Measurements from ENCODE around the gene RGS12.

RGS12 gene

DNA sequence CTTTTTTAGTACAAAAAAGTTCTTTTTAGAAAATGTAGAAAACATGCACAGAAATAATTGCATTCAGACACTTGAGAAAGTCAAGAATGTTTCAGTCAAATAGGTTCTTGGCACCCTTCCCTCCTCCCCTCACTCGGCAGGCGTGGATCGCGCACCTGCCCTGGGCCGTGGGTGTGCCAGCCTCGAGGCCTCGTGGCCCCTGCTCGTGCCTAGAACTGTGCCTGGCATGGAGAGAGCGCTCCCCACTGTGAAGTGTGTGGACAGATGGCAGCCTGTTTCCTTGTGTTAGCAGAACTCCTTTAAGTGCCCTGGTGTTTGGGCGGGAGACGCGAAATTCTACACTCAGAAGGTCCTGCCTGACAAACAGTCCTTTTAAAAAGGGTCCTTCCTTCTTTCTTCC lies 14.7 kb downstream of the RGS12 start:
- in situ Hi-C loops (cut with MboI; ENCODE audit: low sequenced_read_pairs): no loop called here

DNA sequence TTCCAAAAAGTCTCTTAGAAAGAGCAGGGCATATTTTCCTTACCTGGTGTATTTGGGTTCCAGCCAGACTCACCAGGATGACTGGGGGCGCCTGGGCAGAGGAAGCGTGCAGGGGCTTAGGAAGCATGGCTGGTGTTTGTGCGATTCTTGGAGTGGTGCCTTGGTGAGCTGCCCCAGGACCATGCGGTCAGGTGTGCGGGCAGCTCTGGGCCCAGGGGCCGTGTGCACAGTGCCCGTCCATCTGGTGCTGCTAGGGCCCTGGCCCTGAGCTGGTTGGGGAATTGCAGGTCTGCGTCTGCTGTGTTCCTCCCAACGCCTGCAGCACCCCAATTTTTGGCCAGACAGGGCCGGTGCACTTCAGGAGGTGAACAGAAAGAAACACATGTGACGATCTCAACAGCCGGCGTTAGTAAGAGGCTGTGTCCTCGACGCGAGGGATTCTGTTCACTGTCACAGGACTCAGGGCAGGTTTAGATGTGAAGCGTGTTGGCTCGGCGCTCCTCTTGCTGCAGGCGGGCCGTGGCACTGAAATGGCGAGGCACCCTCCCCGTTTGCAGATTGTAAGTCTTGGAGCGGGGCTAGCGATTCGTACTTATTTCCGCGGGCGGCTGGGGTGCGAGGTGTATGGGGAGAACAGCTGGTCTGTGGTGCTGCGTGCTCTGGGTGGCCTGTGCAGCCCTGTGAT lies 15.2 kb downstream of the RGS12 start:
- in situ Hi-C loops (cut with MboI; ENCODE audit: low sequenced_read_pairs): no loop called here

- in situ Hi-C loops (cut with MboI; ENCODE audit: low sequenced_read_pairs): no loop called here
Measured at GRCh38 chr4:3308691-3309090, 15.9 kb downstream of the RGS12 start.

- in situ Hi-C loops (cut with MboI; ENCODE audit: low sequenced_read_pairs): no loop called here
Measured at GRCh38 chr4:3310301-3311094, 17.7 kb downstream of the RGS12 start.

DNA sequence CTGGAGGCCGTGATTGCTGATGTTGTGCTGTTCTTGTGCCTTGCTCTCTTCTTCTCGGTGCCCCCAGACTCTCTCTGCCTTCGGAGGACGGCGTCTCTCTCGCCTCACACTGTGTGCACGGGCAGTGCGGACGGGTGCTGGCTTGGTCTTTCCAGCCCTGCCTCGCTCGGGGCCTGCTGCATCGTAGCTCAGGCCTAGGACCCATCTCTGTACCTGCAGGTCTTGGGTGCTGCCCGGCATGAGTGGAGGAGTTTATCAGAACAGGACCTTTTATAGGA lies 18.2 kb downstream of the RGS12 start:
- in situ Hi-C loops (cut with MboI; ENCODE audit: low sequenced_read_pairs): no loop called here

GRCh38 chr4:3311489-3312171 lies 18.8 kb downstream of the RGS12 start:
- in situ Hi-C loops (cut with MboI; ENCODE audit: low sequenced_read_pairs): no loop called here

- in situ Hi-C loops (cut with MboI; ENCODE audit: low sequenced_read_pairs): no loop called here
Measured at GRCh38 chr4:3312362-3312761, 19.5 kb downstream of the RGS12 start.

DNA sequence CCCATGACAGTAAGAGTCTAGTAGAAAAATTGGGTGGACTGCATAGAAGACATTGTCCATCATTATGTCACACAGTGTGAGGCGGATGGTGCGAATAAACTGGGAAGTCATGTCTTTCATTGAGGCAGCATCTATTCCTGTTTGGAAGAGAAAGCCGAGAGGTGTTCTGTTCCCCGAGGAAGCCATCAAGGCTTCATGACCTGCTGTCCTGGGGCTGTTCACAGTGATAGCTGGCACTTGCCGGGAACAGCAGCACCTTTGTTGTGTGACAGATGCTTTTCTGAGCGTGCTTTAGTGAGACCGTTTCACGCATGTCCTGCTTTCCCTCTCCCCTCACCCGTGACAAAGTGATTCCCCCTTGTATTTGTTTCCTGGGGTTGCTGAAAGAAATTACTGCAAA lies 20.3 kb downstream of the RGS12 start:
- in situ Hi-C loops (cut with MboI; ENCODE audit: low sequenced_read_pairs): no loop called here

- in situ Hi-C loops (cut with MboI; ENCODE audit: low sequenced_read_pairs): no loop called here
Measured at GRCh38 chr4:3313556-3314228, 20.9 kb downstream of the RGS12 start.

GRCh38 chr4:3314706-3315260 lies 22.0 kb downstream of the RGS12 start:
- in situ Hi-C loops (cut with MboI; ENCODE audit: low sequenced_read_pairs): no loop called here

DNA sequence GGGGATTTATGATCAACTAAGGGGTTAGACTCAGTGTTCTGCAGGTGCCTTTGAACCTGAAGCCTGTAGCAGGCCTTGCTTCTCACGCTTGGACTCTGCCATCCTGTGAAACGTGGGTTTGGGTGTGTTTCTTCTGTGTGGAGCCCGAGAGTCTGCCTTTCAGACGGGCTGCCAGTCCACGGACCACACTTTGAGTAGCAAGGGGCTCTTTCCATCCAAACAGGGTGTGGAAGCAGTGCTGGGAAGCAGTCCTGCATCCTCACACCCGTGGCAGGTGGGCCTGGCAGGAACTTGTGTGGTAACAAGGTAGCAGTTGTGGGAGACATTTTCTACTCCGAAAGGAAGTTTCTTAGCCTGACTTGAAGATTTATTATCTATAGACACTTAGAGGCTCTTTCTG lies 22.7 kb downstream of the RGS12 start:
- in situ Hi-C loops (cut with MboI; ENCODE audit: low sequenced_read_pairs): no loop called here

- in situ Hi-C loops (cut with MboI; ENCODE audit: low sequenced_read_pairs): no loop called here
Measured at GRCh38 chr4:3316146-3316545, 23.3 kb downstream of the RGS12 start.

GRCh38 chr4:3317011-3317655 lies 24.3 kb downstream of the RGS12 start:
- in situ Hi-C loops (cut with MboI; ENCODE audit: low sequenced_read_pairs): no loop called here

- in situ Hi-C loops (cut with MboI; ENCODE audit: low sequenced_read_pairs): no loop called here
Measured at GRCh38 chr4:3317656-3318211, 24.9 kb downstream of the RGS12 start.

GRCh38 chr4:3318561-3319021 lies 25.8 kb downstream of the RGS12 start:
- in situ Hi-C loops (cut with MboI; ENCODE audit: low sequenced_read_pairs): no loop called here

DNA sequence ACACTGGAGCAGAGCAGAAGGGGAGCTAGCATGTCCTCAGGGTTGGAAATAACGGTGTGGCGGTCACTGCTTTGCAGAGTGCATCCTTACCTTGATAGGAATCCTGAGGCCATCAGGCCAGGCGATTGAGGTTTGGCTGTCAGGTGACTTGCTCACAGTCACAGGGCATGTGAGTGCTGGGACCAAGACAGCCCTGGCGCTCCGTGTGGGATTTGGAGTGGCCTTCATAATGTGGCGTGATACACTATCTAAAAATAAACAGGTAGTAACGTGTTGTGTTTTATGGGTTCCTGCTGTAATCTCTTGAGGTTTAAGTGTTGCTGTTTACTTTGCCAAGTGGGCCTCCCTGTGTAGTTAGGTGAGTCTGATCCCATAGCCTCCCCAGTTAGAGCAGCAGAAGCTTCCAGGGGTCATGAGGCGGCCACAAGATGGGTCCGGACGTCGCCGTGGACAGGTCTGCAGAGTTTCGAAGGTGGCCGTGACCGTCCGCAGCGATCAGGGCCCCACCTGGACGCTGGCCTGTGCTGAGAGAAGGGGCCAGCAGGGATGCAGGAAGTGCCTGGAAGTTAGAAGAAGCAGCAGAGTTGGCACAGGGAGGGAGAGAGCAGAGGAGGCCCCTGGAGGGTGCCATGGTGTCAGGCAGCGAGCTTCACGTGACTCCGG lies 27.7 kb downstream of the RGS12 start:
- in situ Hi-C loops (cut with MboI; ENCODE audit: low sequenced_read_pairs): no loop called here

- in situ Hi-C loops (cut with MboI; ENCODE audit: low sequenced_read_pairs): no loop called here
Measured at GRCh38 chr4:3321295-3321889, 28.6 kb downstream of the RGS12 start.

DNA sequence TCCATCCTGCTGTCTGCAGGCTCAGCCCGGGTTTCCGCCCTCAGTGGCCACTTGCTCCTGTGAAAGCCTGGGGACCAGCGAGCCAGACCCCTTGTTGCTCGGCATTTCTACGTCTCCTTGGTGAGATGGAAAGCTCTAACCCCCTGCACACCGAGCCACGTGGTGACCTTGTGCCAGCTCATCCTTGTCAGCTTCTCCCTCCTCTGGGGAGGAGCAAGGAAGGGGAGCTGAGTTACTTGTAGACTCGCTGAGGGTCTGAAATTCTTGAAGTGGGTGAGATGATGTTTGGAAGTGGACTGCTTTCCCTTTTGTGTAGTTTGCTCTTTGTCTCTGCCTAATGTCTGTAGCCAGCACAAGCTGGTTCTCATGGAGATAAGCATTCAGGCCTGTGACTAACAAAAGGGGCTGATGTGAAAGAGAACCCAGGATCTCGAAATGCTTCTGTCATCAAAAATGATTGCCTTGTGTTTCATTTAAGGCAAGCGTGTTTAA lies 29.3 kb downstream of the RGS12 start:
- in situ Hi-C loops (cut with MboI; ENCODE audit: low sequenced_read_pairs): no loop called here

DNA sequence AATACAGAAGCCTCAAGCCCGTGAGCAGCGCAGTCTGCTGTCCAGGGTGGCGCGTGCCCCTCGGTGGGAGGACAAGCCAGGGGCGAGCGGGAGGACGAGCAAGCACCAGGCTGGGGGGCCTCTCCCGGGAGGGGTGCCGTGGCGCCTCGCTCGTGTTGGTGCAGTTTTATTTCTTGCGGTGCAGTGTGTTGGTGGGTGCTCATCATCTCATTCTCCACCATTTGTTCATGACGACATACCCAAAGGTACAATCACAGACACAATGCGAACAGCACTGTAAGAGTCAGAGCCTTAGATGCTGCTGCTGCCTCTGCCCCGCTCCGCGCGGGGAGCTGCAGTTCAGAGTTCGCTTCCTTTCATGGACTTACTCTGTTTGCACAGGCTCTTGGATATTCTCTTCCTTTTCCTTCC lies 30.3 kb downstream of the RGS12 start:
- in situ Hi-C loops (cut with MboI; ENCODE audit: low sequenced_read_pairs): no loop called here

Measured in HL-60/S4 (cell line).